IMR-90 (cell line): ENCODE data around the gene POLE3. TPM values are rescaled to one million over a fixed set of nuclear protein-coding genes. Genes with fewer than 3 reads are reported as not detected.

Experiments
- ATAC-seq: fragments of 200-7000 bp; cut with Tn5 transposase; 2 replicates; pipeline ENCODE4 v1.9.1; 2020; ENCODE audit warnings: low read depth, mild to moderate bottlenecking, moderate library complexity
- BruUV-seq: library from RNA; stranded (reverse); fragments of 400-500 nt; replicated peaks from 2 replicates; lab custom pipeline; 2021; lab: Mats Ljungman, UMichigan
- CTCF ChIA-PET: fragments of 300-600 bp; formaldehyde crosslinking; extraction: SDS; loops from one replicate; lab custom pipeline; 2021; ENCODE audit warnings: antibody characterized with exemption; lab: Yijun Ruan, JAX
- POLR2A ChIA-PET: fragments of 300-600 bp; sonication (Branson Sonifier 250); formaldehyde crosslinking; loops from one replicate; lab custom pipeline; 2022; ENCODE audit warnings: antibody characterized with exemption; ENCODE audit not compliant: unreplicated experiment; lab: Charles Lee
- DNase-seq: peaks from one replicate; pipeline ENCODE4 v3.0.0; 2013
- H2AFZ ChIP-seq: replicated peaks from 2 replicates; pipeline ENCODE3; 2013; ENCODE audit warnings: low read length, mild to moderate bottlenecking; ENCODE audit not compliant: poor library complexity
- H2AK5ac ChIP-seq: 2 replicates; pipeline ENCODE4 v1.6.1; 2013; ENCODE audit warnings: low read depth, low read length, inconsistent platforms
- H2AK9ac ChIP-seq: replicated peaks from 2 replicates; pipeline ENCODE3; 2013; ENCODE audit warnings: mild to moderate bottlenecking, low read depth, low read length, moderate library complexity; ENCODE audit not compliant: poor library complexity
- H2BK120ac ChIP-seq: 2 replicates; pipeline ENCODE4 v1.6.1; 2013; ENCODE audit warnings: low read depth, low read length, inconsistent platforms
- H2BK15ac ChIP-seq: 3 replicates; pipeline ENCODE4 v1.6.1; 2013; ENCODE audit warnings: low read depth, low read length, inconsistent platforms
- H2BK20ac ChIP-seq: 2 replicates; pipeline ENCODE4 v1.6.1; 2013; ENCODE audit warnings: low read depth, mild to moderate bottlenecking, inconsistent platforms, low read length, moderate library complexity
- H2BK5ac ChIP-seq: 2 replicates; pipeline ENCODE4 v1.6.1; 2013; ENCODE audit warnings: mild to moderate bottlenecking, low read depth, low read length, inconsistent platforms; ENCODE audit not compliant: poor library complexity, severe bottlenecking
- H3K14ac ChIP-seq: replicated peaks from 2 replicates; pipeline ENCODE4 v1.6.1; 2013; ENCODE audit warnings: low read depth, low read length, inconsistent platforms
- H3K18ac ChIP-seq: 2 replicates; pipeline ENCODE4 v1.6.1; 2013; ENCODE audit warnings: low read depth, low read length, control low read depth
- H3K23ac ChIP-seq: 2 replicates; pipeline ENCODE4 v1.6.1; 2013; ENCODE audit warnings: low read depth, low read length, inconsistent platforms
- H3K27ac ChIP-seq: 2 replicates; pipeline ENCODE4 v1.5.1; 2013; ENCODE audit warnings: mild to moderate bottlenecking, control low read depth, low read length; ENCODE audit not compliant: insufficient read depth
- H3K27me3 ChIP-seq: 2 replicates; pipeline ENCODE4 v1.6.1; 2013; ENCODE audit warnings: low read length; ENCODE audit not compliant: control insufficient read depth, insufficient read depth
- H3K36me3 ChIP-seq: 2 replicates; pipeline ENCODE4 v1.6.1; 2013; ENCODE audit warnings: low read length, mixed read lengths; ENCODE audit not compliant: control insufficient read depth, insufficient read depth
- H3K4ac ChIP-seq: 2 replicates; pipeline ENCODE4 v1.6.1; 2013; ENCODE audit warnings: low read depth, low read length, inconsistent platforms
- H3K4me1 ChIP-seq: 2 replicates; pipeline ENCODE4 v1.6.1; 2013; ENCODE audit warnings: low read length, mixed read lengths; ENCODE audit not compliant: control insufficient read depth, insufficient read depth
- H3K4me2 ChIP-seq: 2 replicates; pipeline ENCODE4 v1.6.1; 2013; ENCODE audit warnings: low read depth, mild to moderate bottlenecking, control low read depth, low read length, moderate library complexity
- H3K4me3 ChIP-seq: 2 replicates; pipeline ENCODE4 v1.5.1; 2013; ENCODE audit warnings: low read depth, mild to moderate bottlenecking, control low read depth, low read length, moderate library complexity; ENCODE audit not compliant: insufficient read depth
- H3K56ac ChIP-seq: 2 replicates; pipeline ENCODE4 v1.6.1; 2013; ENCODE audit warnings: low read length, inconsistent platforms; ENCODE audit not compliant: insufficient read depth; ENCODE audit errors: extremely low read depth
- H3K79me1 ChIP-seq, 2 experiments: 2 replicates each; pipeline ENCODE4 v1.6.1; 2013; ENCODE audit warnings: low read length in 2 of 2, inconsistent platforms in 1 of 2, low read depth in 1 of 2
- H3K9ac ChIP-seq: 2 replicates; pipeline ENCODE4 v1.6.1; 2013; ENCODE audit warnings: low read depth, low read length, control low read depth
- H3K9me1 ChIP-seq: 2 replicates; pipeline ENCODE4 v1.6.1; 2013; ENCODE audit warnings: low read length, inconsistent platforms; ENCODE audit not compliant: insufficient read depth
- H3K9me3 ChIP-seq: 2 replicates; pipeline ENCODE4 v1.6.1; 2013; ENCODE audit warnings: low read length; ENCODE audit not compliant: control insufficient read depth, insufficient read depth
- H4K20me1 ChIP-seq: 2 replicates; pipeline ENCODE4 v1.6.1; 2013; ENCODE audit warnings: low read length, inconsistent platforms; ENCODE audit not compliant: insufficient read depth
- H4K5ac ChIP-seq: 2 replicates; pipeline ENCODE4 v1.6.1; 2013; ENCODE audit warnings: mild to moderate bottlenecking, low read depth, low read length, control low read depth
- H4K8ac ChIP-seq, 2 experiments: 2 replicates each; pipeline ENCODE4 v1.6.1; 2013; ENCODE audit warnings: low read depth in 2 of 2, low read length in 2 of 2, control low read depth in 1 of 2, inconsistent platforms in 1 of 2
- H4K91ac ChIP-seq: 2 replicates; pipeline ENCODE4 v1.6.1; 2013; ENCODE audit warnings: low read depth, low read length, inconsistent platforms; ENCODE audit not compliant: insufficient read depth
- CTCF ChIP-seq: conservative IDR thresholded peaks from 2 replicates; pipeline ENCODE4 v1.5.1; 2012; ENCODE audit warnings: mild to moderate bottlenecking, low read depth, low read length, improper control_type of control experiment
- FOS ChIP-seq: fragments of 150-350 bp; IDR thresholded peaks from 2 replicates; pipeline ENCODE4 v1.6.1; 2016; ENCODE audit warnings: low read depth, low read length
- MAFK ChIP-seq: IDR thresholded peaks from 2 replicates; pipeline ENCODE4 v1.6.1; 2012; ENCODE audit warnings: low read depth, low read length, improper control_type of control experiment
- MAZ ChIP-seq: IDR thresholded peaks from 2 replicates; pipeline ENCODE4 v1.6.1; 2012; ENCODE audit warnings: low read depth, mild to moderate bottlenecking, low read length, improper control_type of control experiment, moderate library complexity, borderline replicate concordance
- MXI1 ChIP-seq: IDR thresholded peaks from 2 replicates; pipeline ENCODE4 v1.6.1; 2012; ENCODE audit warnings: low read depth, mild to moderate bottlenecking, low read length, moderate library complexity, borderline replicate concordance
- POLR2A ChIP-seq: IDR thresholded peaks from 2 replicates; pipeline ENCODE4 v1.6.1; 2012; ENCODE audit warnings: mild to moderate bottlenecking, low read depth, low read length
- RFX5 ChIP-seq: IDR thresholded peaks from 2 replicates; pipeline ENCODE4 v1.8.0; 2012; ENCODE audit warnings: low read depth, mild to moderate bottlenecking, low read length, moderate library complexity
- SMC3 ChIP-seq: fragments of 150-350 bp; IDR thresholded peaks from 2 replicates; pipeline ENCODE4 v1.6.1; 2016; ENCODE audit warnings: low read depth, mild to moderate bottlenecking, antibody characterized with exemption, low read length, moderate library complexity
- USF2 ChIP-seq: fragments of 150-350 bp; IDR thresholded peaks from 2 replicates; pipeline ENCODE4 v1.6.1; 2017; ENCODE audit warnings: mild to moderate bottlenecking, antibody characterized with exemption, low read length, low read depth
- WGBS, 2 experiments: methylation state at CpG; one replicate each; pipeline versions ENCODE4 v1.1.5 to v1.1.7; 2013; ENCODE audit warnings: missing lambda C conversion rate in 2 of 2; ENCODE audit not compliant: insufficient read length in 1 of 2; ENCODE audit errors: extremely low coverage in 2 of 2; 5-methylcytosine and 5-hydroxymethylcytosine counted together
- dilution Hi-C: fragments of 300-500 bp; cut with HindIII; formaldehyde crosslinking; loops from one replicate; pipeline ENCODE4 v1.14.3; 2018; ENCODE audit warnings: low sequenced_read_pairs; ENCODE audit not compliant: unreplicated experiment
- in situ Hi-C: fragments of 300-500 bp; cut with MboI; formaldehyde crosslinking; loops from 3 replicates; pipeline ENCODE4 v1.14.3; 2019; ENCODE audit warnings: low sequenced_read_pairs, inconsistent platforms, mixed read lengths
- intact Hi-C: fragments of 100-400 bp; cut with micrococcal nuclease; formaldehyde crosslinking; loops from 2 replicates; pipeline ENCODE4 v1.10.0; 2022
- polyA plus RNA-seq, 3 experiments: library from polyadenylated mRNA; depleted of rRNA; stranded (reverse); fragments of >200 nt; gene quantifications; 2 replicates each; pipeline ENCODE4 v1.2.3, GENCODE V29; 2012; ENCODE audit warnings: low replicate concordance in 1 of 3
- total RNA-seq: library from RNA; depleted of rRNA; stranded (reverse); fragments of >200 nt; gene quantifications from 2 replicates; pipeline ENCODE4 v1.2.3, GENCODE V29; 2012

The POLE3 gene
- total and polyA plus RNA-seq, 2 of the 4 experiments (the other 2 are of a cell fraction) = 34.8 to 43.0 TPM

- intact Hi-C loops = no loop called here
- ATAC-seq (no peak), DNase-seq (no peak)
- Histone ChIP-seq H3K36me3 (peaks cover 49% of the 10 kb centered on the region), H3K4ac (no peak overlapping the region), H2BK15ac (no peak overlapping the region), H3K56ac (no peak overlapping the region), H3K23ac (no peak overlapping the region), H3K9me3 (no peaks in the 10 kb centered on the region), H3K9me1 (peaks cover 3% of the 10 kb centered on the region; the same call in 1 of the 2 replicates), H3K9ac (no peak overlapping the region), H3K4me3 (no peak overlapping the region), H2AFZ (no peak overlapping the region), H3K18ac (no peak overlapping the region), H4K91ac (no peak overlapping the region), H3K27ac (no peak overlapping the region), H2AK9ac (no peak overlapping the region), H3K14ac (no peak overlapping the region), H2BK5ac (no peak overlapping the region), H4K8ac (no peak overlapping the region), H3K4me2 (no peak overlapping the region), H3K79me1 (peaks cover 10 to 11% of the 10 kb centered on the region in 2 experiments), H4K20me1 (no peaks in the 10 kb centered on the region), H4K5ac (no peak overlapping the region), H2BK20ac (no peak overlapping the region), H3K27me3 (no peaks in the 10 kb centered on the region), H3K4me1 (no peaks in the 10 kb centered on the region), H2BK120ac (no peak overlapping the region), H2AK5ac (no peak overlapping the region)
- TF ChIP-seq RFX5 (no peak), MXI1 (no peak), USF2 (no peak), FOS (no peak), POLR2A (no peak), SMC3 (no peak), MAZ (no peak), CTCF (no peak), MAFK (no peak)
- BruUV-seq = no TSS peak
- ChIA-PET POLR2A (no interaction called here), CTCF (no interaction called here)
- WGBS, 2 experiments = 100% methylated on average over 4 of the region's 7 CpGs; no CpG with 5 or more reads in 1 of the 2 experiments
- dilution Hi-C loops = no loop called here
- in situ Hi-C loops = no loop called here
These were observed 18.6 kb downstream of the POLE3 start for GRCh38 chr9:113391917-113392316.
